H9 (cell line): Measurements from ENCODE around the gene TTC7B. TPM values are rescaled to one million over a fixed set of nuclear protein-coding genes. Genes with fewer than 3 reads are reported as not detected.

Experiments
- DNase-seq: peaks from one replicate; pipeline ENCODE4 v3.0.0-alpha.2; 2017
- H2AFZ ChIP-seq: one replicate; pipeline ENCODE4 v1.6.1; 2013; ENCODE audit warnings: mild to moderate bottlenecking, low read length, control low read depth, moderate library complexity
- H2AK5ac ChIP-seq: 2 replicates; pipeline ENCODE4 v1.6.1; 2013; ENCODE audit warnings: low read length, control low read depth, mixed read lengths; ENCODE audit not compliant: insufficient read length
- H2BK120ac ChIP-seq: one replicate; pipeline ENCODE4 v1.6.1; 2013; ENCODE audit warnings: low read depth, mild to moderate bottlenecking, low read length, control low read depth, inconsistent platforms; ENCODE audit not compliant: poor library complexity, severe bottlenecking
- H2BK12ac ChIP-seq: 2 replicates; pipeline ENCODE4 v1.6.1; 2013; ENCODE audit warnings: low read length, control low read depth, mixed read lengths, low read depth; ENCODE audit not compliant: insufficient read length
- H2BK15ac ChIP-seq: 2 replicates; pipeline ENCODE4 v1.6.1; 2013; ENCODE audit warnings: low read depth, low read length, control low read depth
- H2BK20ac ChIP-seq: one replicate; pipeline ENCODE4 v1.6.1; 2013; ENCODE audit warnings: low read depth, mild to moderate bottlenecking, low read length, control low read depth, inconsistent platforms; ENCODE audit not compliant: poor library complexity, severe bottlenecking
- H2BK5ac ChIP-seq: 2 replicates; pipeline ENCODE4 v1.6.1; 2013; ENCODE audit warnings: low read length, control low read depth, mixed read lengths; ENCODE audit not compliant: insufficient read length
- H3K14ac ChIP-seq: 2 replicates; pipeline ENCODE4 v1.6.1; 2013; ENCODE audit warnings: low read length, control low read depth; ENCODE audit not compliant: insufficient read depth
- H3K18ac ChIP-seq: 2 replicates; pipeline ENCODE4 v1.6.1; 2013; ENCODE audit warnings: low read depth, mild to moderate bottlenecking, mixed read lengths, low read length, control low read depth; ENCODE audit not compliant: insufficient read length
- H3K23ac ChIP-seq: 2 replicates; pipeline ENCODE4 v1.6.1; 2013; ENCODE audit warnings: low read length, control low read depth, mixed read lengths, low read depth; ENCODE audit not compliant: insufficient read length
- H3K23me2 ChIP-seq: 2 replicates; pipeline ENCODE4 v1.6.1; 2013; ENCODE audit warnings: low read depth, mild to moderate bottlenecking, mixed read lengths, low read length, control low read depth; ENCODE audit not compliant: insufficient read length, poor library complexity, severe bottlenecking
- H3K27ac ChIP-seq: 2 replicates; pipeline ENCODE4 v1.5.1; 2013; ENCODE audit warnings: low read length, control low read depth, mixed read lengths, low read depth; ENCODE audit not compliant: insufficient read length
- H3K27me3 ChIP-seq: 2 replicates; pipeline ENCODE4 v1.6.1; 2013; ENCODE audit warnings: low read length, control low read depth, inconsistent platforms; ENCODE audit not compliant: insufficient read depth
- H3K4ac ChIP-seq: 2 replicates; pipeline ENCODE4 v1.6.1; 2013; ENCODE audit warnings: low read depth, mild to moderate bottlenecking, control low read depth, inconsistent platforms, low read length, moderate library complexity
- H3K4me1 ChIP-seq: 2 replicates; pipeline ENCODE4 v1.6.1; 2013; ENCODE audit warnings: low read length, control low read depth, inconsistent platforms; ENCODE audit not compliant: insufficient read depth
- H3K4me2 ChIP-seq: 2 replicates; pipeline ENCODE4 v1.6.1; 2013; ENCODE audit warnings: low read length, control low read depth, mixed read lengths; ENCODE audit not compliant: insufficient read length, insufficient read depth
- H3K56ac ChIP-seq: 2 replicates; pipeline ENCODE4 v1.6.1; 2013; ENCODE audit warnings: low read depth, mild to moderate bottlenecking, mixed read lengths, low read length, control low read depth; ENCODE audit not compliant: insufficient read length
- H3K79me1 ChIP-seq: 2 replicates; pipeline ENCODE4 v1.6.1; 2013; ENCODE audit warnings: low read depth, mild to moderate bottlenecking, moderate library complexity, low read length, control low read depth, inconsistent platforms; ENCODE audit not compliant: insufficient read depth, poor library complexity, severe bottlenecking
- H3K79me2 ChIP-seq: 2 replicates; pipeline ENCODE4 v1.6.1; 2013; ENCODE audit warnings: low read length, control low read depth, inconsistent platforms; ENCODE audit not compliant: insufficient read depth
- H3K9ac ChIP-seq: 2 replicates; pipeline ENCODE4 v1.6.1; 2013; ENCODE audit warnings: low read length, control low read depth, mixed read lengths; ENCODE audit not compliant: insufficient read length; ENCODE audit errors: extremely low read depth
- H3K9me3 ChIP-seq: one replicate; pipeline ENCODE4 v1.6.1; 2013; ENCODE audit warnings: low read depth, low read length, inconsistent platforms; ENCODE audit not compliant: control insufficient read depth
- H3T11ph ChIP-seq: one replicate; pipeline ENCODE4 v1.6.1; 2013; ENCODE audit warnings: mild to moderate bottlenecking, low read length, control low read depth, inconsistent platforms
- H4K20me1 ChIP-seq: one replicate; pipeline ENCODE4 v1.6.1; 2013; ENCODE audit not compliant: control insufficient read depth, insufficient read length, insufficient read depth
- H4K5ac ChIP-seq: 2 replicates; pipeline ENCODE4 v1.6.1; 2013; ENCODE audit warnings: low read depth, mild to moderate bottlenecking, mixed read lengths, low read length, control low read depth; ENCODE audit not compliant: insufficient read length
- H4K8ac ChIP-seq: replicated peaks from 2 replicates; pipeline ENCODE4 v1.6.1; 2013; ENCODE audit warnings: low read length, control low read depth, mixed read lengths, low read depth; ENCODE audit not compliant: insufficient read length
- H4K91ac ChIP-seq: 2 replicates; pipeline ENCODE4 v1.6.1; 2013; ENCODE audit warnings: low read depth, mild to moderate bottlenecking, moderate library complexity, mixed read lengths, low read length, control low read depth; ENCODE audit not compliant: insufficient read length
- H3K27ac Mint-ChIP-seq, 3 experiments: 2 replicates in 2 of 3; 3 replicates in 1 of 3; pipeline ENCODE4 v1.8.0; 2020 to 2021; ENCODE audit warnings: mixed read lengths in 3 of 3, mild to moderate bottlenecking in 1 of 3, moderate library complexity in 1 of 3
- H3K27me3 Mint-ChIP-seq: 2 replicates; pipeline ENCODE4 v1.8.0; 2021; ENCODE audit warnings: low read depth, mild to moderate bottlenecking, moderate library complexity, mixed read lengths
- H3K36me3 Mint-ChIP-seq, 3 experiments: 2 replicates in 2 of 3; 3 replicates in 1 of 3; pipeline ENCODE4 v1.8.0; 2020 to 2021; ENCODE audit warnings: low read depth in 3 of 3, mixed read lengths in 3 of 3; ENCODE audit not compliant: insufficient read depth in 1 of 3
- H3K4me1 Mint-ChIP-seq, 2 experiments: 2 replicates each; pipeline ENCODE4 v1.8.0; 2020; ENCODE audit warnings: mixed read lengths in 2 of 2
- H3K4me3 Mint-ChIP-seq, 2 experiments: 2 replicates in 1 of 2; 3 replicates in 1 of 2; pipeline ENCODE4 v1.8.0; 2020 to 2021; ENCODE audit warnings: mild to moderate bottlenecking in 2 of 2, mixed read lengths in 2 of 2, moderate library complexity in 1 of 2
- H3K9me3 Mint-ChIP-seq, 2 experiments: 2 replicates in 1 of 2; 3 replicates in 1 of 2; pipeline ENCODE4 v1.8.0; 2020; ENCODE audit warnings: mild to moderate bottlenecking in 2 of 2, mixed read lengths in 2 of 2, moderate library complexity in 1 of 2
- CTCF ChIP-seq: fragments of 200-600 bp; sonication (generic); conservative IDR thresholded peaks from 3 replicates; pipeline ENCODE4 v1.8.0; 2021; ENCODE audit warnings: antibody characterized with exemption, mild to moderate bottlenecking
- WGBS: extraction: QIAGEN DNeasy Blood & Tissue Kit; methylation state at CpG from one replicate; pipeline ENCODE4 v1.1.7; 2013; ENCODE audit warnings: missing lambda C conversion rate, low lambda C conversion rate, mixed read lengths; ENCODE audit not compliant: insufficient read length; ENCODE audit errors: extremely low coverage; 5-methylcytosine and 5-hydroxymethylcytosine counted together
- total RNA-seq: library from RNA; stranded (reverse); gene quantifications from 2 replicates; pipeline ENCODE4 v1.2.1, GENCODE V29; 2021

The TTC7B gene
- total RNA-seq, 1 experiment from 2014 or later = 33.7 TPM

- H2BK5ac ChIP-seq = no peak overlapping the region
- no peak overlapping the region for H3K4me2 ChIP-seq
- H3K27ac ChIP-seq = no peak overlapping the region
- H3K14ac ChIP-seq = no peak overlapping the region
- no peak overlapping the region for H2BK12ac ChIP-seq
- H3K27me3 ChIP-seq = no peaks in the 10 kb centered on the region
- Mint-ChIP-seq H3K4me3 (no peak overlapping the region), H3K4me1 (peaks cover 38 to 39% of the 10 kb centered on the region in 2 experiments), H3K9me3 (no peaks in the 10 kb centered on the region), H3K27me3 (peaks cover 2% of the 10 kb centered on the region), H3K36me3 (no peaks in the 10 kb centered on the region), H3K27ac (0 out of 7 replicates have a peak overlapping the region, but pooled peaks of 1 of the 3 experiments have one; percentile 37)
- H2BK15ac ChIP-seq = no peak overlapping the region
- H3T11ph ChIP-seq = no peak overlapping the region
- H3K4ac ChIP-seq = no peak overlapping the region
- H3K23me2 ChIP-seq = no peaks in the 10 kb centered on the region
- no peak overlapping the region for H4K91ac ChIP-seq
- no peak overlapping the region for H3K56ac ChIP-seq
- no peak overlapping the region for H2BK120ac ChIP-seq
- H3K9ac ChIP-seq = no peak overlapping the region
- TF ChIP-seq CTCF = no peak
- H3K18ac ChIP-seq = no peak overlapping the region
- H3K4me1 ChIP-seq = peaks cover 6% of the 10 kb centered on the region; the same call in 1 of the 2 replicates
- no peaks in the 10 kb centered on the region for H3K79me2 ChIP-seq
- no peaks in the 10 kb centered on the region for H3K9me3 ChIP-seq
- no peaks in the 10 kb centered on the region for H4K20me1 ChIP-seq
- no CpG with 5 or more reads among the region's 3 CpGs for WGBS
- H2AK5ac ChIP-seq = no peak overlapping the region
- H2AFZ ChIP-seq = no peak overlapping the region
- no peak overlapping the region for H4K5ac ChIP-seq
- H4K8ac ChIP-seq = no peak overlapping the region
- no peak overlapping the region for H2BK20ac ChIP-seq
- DNase-seq = no peak
- no peak overlapping the region for H3K23ac ChIP-seq
- no peaks in the 10 kb centered on the region for H3K79me1 ChIP-seq
These were observed 247.8 kb downstream of the TTC7B start for GRCh38 chr14:90568405-90568804.
